B cell (primary cell): ENCODE data around the gene FCER2. TPM values are rescaled to one million over a fixed set of nuclear protein-coding genes. Genes with fewer than 3 reads are reported as not detected.

Experiments
- ATAC-seq: fragments of 200-7000 bp; cut with Tn5 transposase; one replicate; pipeline ENCODE4 v1.10.0; 2021; ENCODE audit warnings: low read depth, mild to moderate bottlenecking, moderate number of reproducible peaks, moderate library complexity
- CTCF ChIA-PET: fragments of 350-600 bp; sonication (Branson Sonifier 250); formaldehyde crosslinking; loops from one replicate; lab custom pipeline; 2021; ENCODE audit warnings: antibody characterized with exemption, inconsistent platforms; lab: Charles Lee
- POLR2A ChIA-PET: fragments of 350-600 bp; sonication (Branson Sonifier 250); formaldehyde crosslinking; loops from one replicate; lab custom pipeline; 2021; ENCODE audit warnings: antibody characterized with exemption; lab: Charles Lee
- DNase-seq: peaks from one replicate; pipeline ENCODE4 v3.0.0; 2013
- H2AFZ ChIP-seq: 2 replicates; pipeline ENCODE4 v1.6.1; 2012; ENCODE audit warnings: mild to moderate bottlenecking, low read depth, low read length; ENCODE audit not compliant: insufficient read depth, poor library complexity, severe bottlenecking
- H3K27ac ChIP-seq, 2 donors: 1 replicate in 1 of 2; 2 replicates in 1 of 2; pipeline ENCODE4 v1.5.1; 2012 to 2013; ENCODE audit warnings: low read length in 2 of 2, mild to moderate bottlenecking in 2 of 2, moderate library complexity in 1 of 2
- H3K27me3 ChIP-seq, 4 experiments: fragments of 200-600 bp in 1 of 4; sonication (generic) in 1 of 4; replicated peaks in 1 of 4; 1 replicate in 2 of 4; 2 replicates in 2 of 4; pipeline versions ENCODE4 v1.6.1 to v1.7.0; 2013 to 2016; ENCODE audit warnings: low read length in 3 of 4, mild to moderate bottlenecking in 2 of 4, mixed read lengths in 1 of 4, moderate library complexity in 1 of 4; ENCODE audit not compliant: insufficient read depth in 4 of 4, control insufficient read depth in 3 of 4; ENCODE audit errors: control extremely low read depth in 1 of 4
- H3K36me3 ChIP-seq, 2 experiments: replicated peaks in 1 of 2; 1 replicate in 1 of 2; 2 replicates in 1 of 2; pipeline versions ENCODE4 v1.6.1 to v1.7.1; 2013; ENCODE audit warnings: low read length in 1 of 2; ENCODE audit not compliant: insufficient read depth in 2 of 2, control insufficient read depth in 1 of 2; ENCODE audit errors: control extremely low read depth in 1 of 2, extremely low read depth in 1 of 2
- H3K4me1 ChIP-seq, 2 donors: fragments of 200-600 bp in 1 of 2; sonication (generic) in 1 of 2; 1 replicate in 1 of 2; 2 replicates in 1 of 2; pipeline versions ENCODE4 v1.5.1 to v1.6.1; 2013 to 2017; ENCODE audit warnings: low read length in 2 of 2; ENCODE audit not compliant: control insufficient read depth in 2 of 2, insufficient read depth in 2 of 2
- H3K4me2 ChIP-seq: replicated peaks from 2 replicates; pipeline ENCODE3; 2012; ENCODE audit warnings: mild to moderate bottlenecking, low read depth, low read length; ENCODE audit not compliant: poor library complexity, severe bottlenecking
- H3K4me3 ChIP-seq, 5 experiments: fragments of 200-600 bp in 1 of 5; sonication (generic) in 1 of 5; 1 replicate in 3 of 5; 2 replicates in 2 of 5; pipeline versions ENCODE4 v1.5.1 to v1.7.0; 2011 to 2016; ENCODE audit warnings: low read length in 4 of 5, mild to moderate bottlenecking in 4 of 5, low read depth in 2 of 5, control low read depth in 1 of 5, moderate library complexity in 1 of 5; ENCODE audit not compliant: insufficient read depth in 1 of 5; ENCODE audit errors: control extremely low read depth in 1 of 5, extremely low read depth in 1 of 5
- H3K79me2 ChIP-seq: fragments of 200-600 bp; sonication (generic); one replicate; pipeline ENCODE4 v1.6.0; 2016; ENCODE audit warnings: low read length; ENCODE audit not compliant: control insufficient read depth, insufficient read depth
- H3K9ac ChIP-seq: fragments of 200-600 bp; sonication (generic); 2 replicates; pipeline ENCODE4 v1.6.1; 2017; ENCODE audit warnings: mild to moderate bottlenecking, low read length, moderate library complexity
- H3K9me3 ChIP-seq, 3 donors: one replicate each; pipeline versions ENCODE4 v1.6.1 to v1.7.1; 2013; ENCODE audit warnings: low read length in 2 of 3; ENCODE audit not compliant: control insufficient read depth in 2 of 3, insufficient read depth in 1 of 3; ENCODE audit errors: control extremely low read depth in 1 of 3
- H4K20me1 ChIP-seq: 2 replicates; pipeline ENCODE4 v1.6.0; 2012; ENCODE audit warnings: mild to moderate bottlenecking, low read length; ENCODE audit not compliant: insufficient read depth, control insufficient read depth, poor library complexity, severe bottlenecking
- H3K27ac Mint-ChIP-seq: one replicate; pipeline ENCODE4 v1.8.0; 2021; ENCODE audit warnings: mixed read lengths
- H3K27me3 Mint-ChIP-seq: one replicate; pipeline ENCODE4 v1.8.0; 2021; ENCODE audit warnings: mixed read lengths
- H3K4me1 Mint-ChIP-seq: one replicate; pipeline ENCODE4 v1.8.0; 2021; ENCODE audit warnings: mixed read lengths
- H3K4me3 Mint-ChIP-seq: one replicate; pipeline ENCODE4 v1.8.0; 2021; ENCODE audit warnings: mixed read lengths
- H3K9me3 Mint-ChIP-seq: one replicate; pipeline ENCODE4 v1.8.0; 2022; ENCODE audit warnings: mixed read lengths; ENCODE audit not compliant: insufficient read depth
- EZH2 ChIP-seq: IDR thresholded peaks from 2 replicates; pipeline ENCODE4 v1.6.1; 2012; ENCODE audit warnings: borderline replicate concordance, low read depth, mild to moderate bottlenecking, moderate library complexity, low read length; ENCODE audit not compliant: insufficient read depth, poor library complexity, severe bottlenecking
- WGBS: methylation state at CpG from one replicate; pipeline ENCODE4 v1.1.5; 2013; ENCODE audit warnings: missing lambda C conversion rate; ENCODE audit not compliant: insufficient coverage; 5-methylcytosine and 5-hydroxymethylcytosine counted together
- intact Hi-C: fragments of 100-400 bp; cut with micrococcal nuclease; formaldehyde crosslinking; loops from one replicate; pipeline ENCODE4 v1.10.0; 2022
- polyA plus RNA-seq: library from polyadenylated mRNA; depleted of rRNA; stranded (reverse); fragments of >200 nt; gene quantifications from 2 replicates; pipeline ENCODE4 v1.2.3, GENCODE V29; 2012
- total RNA-seq, 2 donors: library from RNA; stranded (reverse); fragments of 120-200 nt in 1 of 2; gene quantifications; 1 replicate in 1 of 2; 2 replicates in 1 of 2; pipeline versions ENCODE4 v1.2.3 to v1.2.4, GENCODE V29; 2013 to 2022
- TF ChIP-seq, protein P1 (sequence below): fragments of 200-600 bp; IDR thresholded peaks from one replicate; pipeline ENCODE4 v1.8.0; 2022; ENCODE audit warnings: antibody characterized with exemption, mild to moderate bottlenecking

The FCER2 gene
- total and polyA plus RNA-seq, 2 donors (not counting 1 experiment from before 2014, with no cell fraction given): 17.1 to 419 TPM

- Histone ChIP-seq H3K9me3 (no peaks in the 10 kb centered on the region), H3K4me1 (peaks cover 10 to 14% of the 10 kb centered on the region in 2 donors), H3K4me3 (no peak overlapping the region), H3K27me3 (no peaks in the 10 kb centered on the region), H3K4me2 (no peak overlapping the region), H3K9ac (no peak overlapping the region), H3K36me3 (no peaks in the 10 kb centered on the region), H3K27ac (no peak overlapping the region), H3K79me2 (no peaks in the 10 kb centered on the region), H4K20me1 (no peaks in the 10 kb centered on the region), H2AFZ (no peak overlapping the region)
- H3K27ac Mint-ChIP-seq: no peak overlapping the region
- ATAC-seq (no peak), DNase-seq (no peak)
- H3K4me1 Mint-ChIP-seq: peaks cover 35% of the 10 kb centered on the region
- intact Hi-C loops: no loop called here
- no peaks in the 10 kb centered on the region for H3K9me3 Mint-ChIP-seq
- ChIA-PET CTCF (interaction anchor here (0.9 to 1.4 kb wide), 3 partner anchors 12 to 58 kb away, joined by 3 to 5 read pairs (median 3); partner anchors contain the start of gene TRAPPC5), POLR2A (no interaction called here)
- 17% methylated on average over 1 of the region's 2 CpGs for WGBS
- H3K4me3 Mint-ChIP-seq: no peak overlapping the region
- TF ChIP-seq EZH2: no peak
- TF ChIP-seq, protein P1, sequence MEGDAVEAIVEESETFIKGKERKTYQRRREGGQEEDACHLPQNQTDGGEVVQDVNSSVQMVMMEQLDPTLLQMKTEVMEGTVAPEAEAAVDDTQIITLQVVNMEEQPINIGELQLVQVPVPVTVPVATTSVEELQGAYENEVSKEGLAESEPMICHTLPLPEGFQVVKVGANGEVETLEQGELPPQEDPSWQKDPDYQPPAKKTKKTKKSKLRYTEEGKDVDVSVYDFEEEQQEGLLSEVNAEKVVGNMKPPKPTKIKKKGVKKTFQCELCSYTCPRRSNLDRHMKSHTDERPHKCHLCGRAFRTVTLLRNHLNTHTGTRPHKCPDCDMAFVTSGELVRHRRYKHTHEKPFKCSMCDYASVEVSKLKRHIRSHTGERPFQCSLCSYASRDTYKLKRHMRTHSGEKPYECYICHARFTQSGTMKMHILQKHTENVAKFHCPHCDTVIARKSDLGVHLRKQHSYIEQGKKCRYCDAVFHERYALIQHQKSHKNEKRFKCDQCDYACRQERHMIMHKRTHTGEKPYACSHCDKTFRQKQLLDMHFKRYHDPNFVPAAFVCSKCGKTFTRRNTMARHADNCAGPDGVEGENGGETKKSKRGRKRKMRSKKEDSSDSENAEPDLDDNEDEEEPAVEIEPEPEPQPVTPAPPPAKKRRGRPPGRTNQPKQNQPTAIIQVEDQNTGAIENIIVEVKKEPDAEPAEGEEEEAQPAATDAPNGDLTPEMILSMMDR: no peak
- peaks cover 10% of the 10 kb centered on the region for H3K27me3 Mint-ChIP-seq
Measured at GRCh38 chr19:7739211-7739755, 37.4 kb upstream of the FCER2 start.

GRCh38 chr19:7738023-7738422 lies 36.1 kb upstream of the FCER2 start:
- H3K4me3 ChIP-seq: no peak overlapping the region
- Mint-ChIP-seq H3K4me1 (peaks cover 25% of the 10 kb centered on the region), H3K4me3 (no peak overlapping the region), H3K9me3 (no peaks in the 10 kb centered on the region), H3K27me3 (peaks cover 12% of the 10 kb centered on the region), H3K27ac (no peak overlapping the region)
- H3K4me2 ChIP-seq: no peak overlapping the region
- DNase-seq (no peak), ATAC-seq (no peak)
- CTCF ChIA-PET: interaction anchor here (0.9 kb wide), 1 partner anchor 37 kb away, joined by 3 read pairs; no protein-coding TSS in a partner anchor
- whole genome bisulfite sequencing: 92% methylated on average over 6 of the region's 7 CpGs
- no peaks in the 10 kb centered on the region for H3K9me3 ChIP-seq
- H2AFZ ChIP-seq: no peak overlapping the region
- H3K79me2 ChIP-seq: no peaks in the 10 kb centered on the region
- no peak overlapping the region for H3K9ac ChIP-seq
- intact Hi-C loops: no loop called here
- H3K27ac ChIP-seq: no peak overlapping the region
- TF ChIP-seq, protein P1: no peak
- no peak for TF ChIP-seq EZH2
- POLR2A ChIA-PET: no interaction called here
- H4K20me1 ChIP-seq: no peaks in the 10 kb centered on the region
- no peaks in the 10 kb centered on the region for H3K36me3 ChIP-seq
- no peaks in the 10 kb centered on the region for H3K27me3 ChIP-seq
- peaks cover 3 to 7% of the 10 kb centered on the region in 2 donors for H3K4me1 ChIP-seq
